GM12873 (cell line): ENCODE measurements around the gene MINDY2.

Experiments used
- TF ChIP-seq, protein P1 (sequence below): IDR thresholded peaks from 2 replicates; pipeline ENCODE4 v1.5.1; 2012; ENCODE audit warnings: low read depth, mild to moderate bottlenecking, moderate library complexity, low read length, control low read depth; ENCODE audit not compliant: insufficient read depth; ENCODE audit errors: missing control alignments

MINDY2 gene

GRCh38 chr15:58746174-58746573, 24.9 kb upstream of the MINDY2 start:
- TF ChIP-seq, protein P1, sequence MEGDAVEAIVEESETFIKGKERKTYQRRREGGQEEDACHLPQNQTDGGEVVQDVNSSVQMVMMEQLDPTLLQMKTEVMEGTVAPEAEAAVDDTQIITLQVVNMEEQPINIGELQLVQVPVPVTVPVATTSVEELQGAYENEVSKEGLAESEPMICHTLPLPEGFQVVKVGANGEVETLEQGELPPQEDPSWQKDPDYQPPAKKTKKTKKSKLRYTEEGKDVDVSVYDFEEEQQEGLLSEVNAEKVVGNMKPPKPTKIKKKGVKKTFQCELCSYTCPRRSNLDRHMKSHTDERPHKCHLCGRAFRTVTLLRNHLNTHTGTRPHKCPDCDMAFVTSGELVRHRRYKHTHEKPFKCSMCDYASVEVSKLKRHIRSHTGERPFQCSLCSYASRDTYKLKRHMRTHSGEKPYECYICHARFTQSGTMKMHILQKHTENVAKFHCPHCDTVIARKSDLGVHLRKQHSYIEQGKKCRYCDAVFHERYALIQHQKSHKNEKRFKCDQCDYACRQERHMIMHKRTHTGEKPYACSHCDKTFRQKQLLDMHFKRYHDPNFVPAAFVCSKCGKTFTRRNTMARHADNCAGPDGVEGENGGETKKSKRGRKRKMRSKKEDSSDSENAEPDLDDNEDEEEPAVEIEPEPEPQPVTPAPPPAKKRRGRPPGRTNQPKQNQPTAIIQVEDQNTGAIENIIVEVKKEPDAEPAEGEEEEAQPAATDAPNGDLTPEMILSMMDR = no peak

DNA sequence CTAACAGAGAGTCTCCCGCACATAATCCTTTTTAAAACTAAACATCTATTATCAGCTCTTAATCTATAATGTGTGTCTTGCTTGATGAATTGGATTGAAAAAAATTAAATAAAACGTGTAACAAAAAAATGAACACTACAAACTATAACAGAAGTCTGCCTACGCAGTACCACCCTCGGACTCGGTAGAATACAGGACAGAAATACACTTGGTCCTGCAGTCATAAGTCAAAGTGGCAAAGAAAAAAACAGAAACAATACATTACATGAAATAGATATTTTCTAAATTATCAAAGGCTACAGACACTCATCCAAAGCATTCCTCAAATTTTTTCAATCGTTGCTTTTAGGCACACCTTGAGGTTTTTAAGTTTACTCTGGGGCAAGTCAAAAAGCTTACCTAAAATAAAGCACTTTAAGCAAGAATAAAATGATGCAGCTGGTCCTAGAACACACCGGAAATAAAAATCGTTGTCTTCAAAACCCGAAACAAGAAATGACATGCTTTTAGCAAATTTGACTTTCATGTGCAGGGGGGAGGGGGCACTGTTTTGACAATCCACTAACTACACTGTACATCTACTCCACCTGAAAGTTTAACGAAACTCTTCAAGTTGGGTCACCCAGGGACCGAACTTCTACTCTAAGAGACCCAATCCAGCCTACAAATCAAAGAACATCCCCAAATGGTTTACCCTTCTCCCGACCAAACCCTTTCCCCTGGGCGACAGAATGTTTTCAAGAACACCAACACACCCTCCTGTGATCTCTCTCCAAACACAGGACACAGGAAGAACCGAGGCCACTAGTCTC, 22.9 kb upstream of the MINDY2 start:
- TF ChIP-seq, protein P1 = no peak

- TF ChIP-seq, protein P1 = no peak
Measured at GRCh38 chr15:58748852-58749531, 22.1 kb upstream of the MINDY2 start.

DNA sequence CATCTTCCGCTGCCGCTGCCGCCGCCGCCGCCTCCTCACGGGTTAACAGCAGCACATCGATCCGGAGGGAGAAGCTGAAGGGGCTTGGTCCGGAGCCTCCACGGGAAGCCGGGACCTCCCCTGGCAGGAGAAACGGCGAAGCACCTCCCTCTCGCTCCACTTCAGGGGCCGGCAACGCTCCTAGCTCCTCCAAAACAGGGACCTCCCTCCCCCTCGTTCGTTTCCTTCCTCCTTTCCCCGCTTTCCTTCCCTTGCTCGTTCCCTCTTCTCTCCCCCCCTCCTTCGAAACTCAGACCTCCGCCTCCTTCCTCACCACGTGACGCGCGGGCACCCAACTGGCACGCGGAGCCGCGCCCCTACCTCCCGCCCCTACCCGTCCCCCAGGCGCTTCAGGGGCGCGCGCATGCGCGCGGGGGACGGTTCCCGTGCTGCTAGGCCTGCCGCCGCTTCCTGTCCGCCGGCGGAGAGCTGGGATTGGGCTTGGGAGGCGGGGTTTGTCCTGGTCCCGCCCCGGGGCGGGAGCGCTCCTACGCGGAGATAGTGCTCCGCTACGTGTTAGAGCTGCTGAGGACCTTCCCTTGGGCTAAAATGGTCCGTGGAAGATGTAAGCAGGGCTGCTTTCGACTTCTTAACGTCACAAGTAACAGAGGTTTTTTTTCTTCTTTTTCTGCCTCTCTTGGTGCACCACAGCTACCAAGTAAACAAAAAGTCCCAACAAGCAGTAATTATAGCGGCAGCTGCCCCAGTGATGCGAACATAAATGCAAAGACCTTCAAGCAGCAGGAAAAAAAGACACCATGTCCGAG, 21.4 kb upstream of the MINDY2 start, which contains the start of gene ADAM10:
Gene ADAM10, minus strand, starts transcription at position 176 of the 806 bp plus-strand sequence. Its CDS starts 173 bp downstream, at position 3.
- TF ChIP-seq, protein P1 = no peak

- TF ChIP-seq, protein P1 = no peak
Measured at GRCh38 chr15:58752716-58753115, 18.4 kb upstream of the MINDY2 start.

- TF ChIP-seq, protein P1 = no peak
Measured at GRCh38 chr15:58755350-58755749, 15.8 kb upstream of the MINDY2 start.

DNA sequence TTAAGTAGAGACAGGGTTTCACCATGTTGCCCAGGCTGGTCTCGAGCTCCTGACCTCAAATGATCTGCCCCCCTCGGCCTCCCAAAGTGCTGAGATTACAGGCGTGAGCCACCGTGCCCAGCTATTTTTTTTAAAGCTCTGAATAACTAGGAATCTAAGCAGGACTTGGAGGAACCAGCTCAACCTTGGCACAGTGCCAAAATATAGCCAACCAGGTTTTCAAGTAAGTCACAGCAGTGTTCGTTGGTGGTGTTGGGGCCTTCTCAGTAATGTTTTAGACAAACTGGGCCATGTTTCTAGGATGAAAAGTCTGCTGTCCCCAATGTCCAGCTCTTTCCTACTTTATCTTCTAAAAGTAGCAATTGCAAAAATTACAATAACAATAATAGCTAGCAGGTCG, 15.1 kb upstream of the MINDY2 start:
- TF ChIP-seq, protein P1 = no peak
